HEK293T (cell line): Measurements from ENCODE around the gene JMJD1C.
"Not testable (repeated sequence)": the region's sequence is repeated elsewhere in the genome, so short reads cannot be mapped to it uniquely, and the experiment has no call there.

Experiments
- NFRKB ChIP-seq: fragments of 450-650 bp; IDR thresholded peaks from 2 replicates; pipeline ENCODE4 v1.6.1; 2016; ENCODE audit warnings: mild to moderate bottlenecking, moderate library complexity
- SP1 ChIP-seq: fragments of 450-650 bp; IDR thresholded peaks from 2 replicates; pipeline ENCODE4 v1.6.1; 2017
- TARDBP ChIP-seq: fragments of 450-650 bp; IDR thresholded peaks from 2 replicates; pipeline ENCODE4 v1.6.1; 2016

DNA sequence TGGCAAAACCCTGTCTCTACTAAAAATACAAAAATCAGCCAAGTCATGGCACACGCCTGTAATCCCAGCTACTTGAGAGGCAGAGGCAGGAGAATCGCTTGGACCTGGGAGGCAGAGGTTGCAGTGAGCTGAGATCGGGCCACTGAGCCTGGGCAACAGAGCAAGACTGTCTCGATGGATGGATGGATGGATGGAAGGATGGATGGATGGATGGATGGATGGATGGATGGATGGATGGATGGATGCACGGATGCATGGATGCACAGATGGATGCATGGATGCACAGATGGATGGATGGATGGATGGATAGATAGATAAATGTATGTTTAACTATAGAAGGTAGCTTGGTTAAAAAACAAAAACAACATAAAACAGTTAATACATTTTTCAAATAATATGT, 34.8 kb upstream of the JMJD1C start:
- not testable (repeated sequence) for TF ChIP-seq SP1, NFRKB, TARDBP
